ENCODE data around the gene CREB5.

- no peak for TF ChIP-seq POLR2AphosphoS5 (IDR thresholded peaks at IDR 0.05; ENCODE audit: low read depth, low read length)
- no peak for TF ChIP-seq FOXJ3 (CRISPR knock-in tag; IDR thresholded peaks at IDR 0.05; ENCODE audit: borderline replicate concordance)
- TF ChIP-seq USF2 (IDR thresholded peaks at IDR 0.05; ENCODE audit: low read depth, low read length), result no peak
- TF ChIP-seq USF2 (CRISPR knock-in tag; IDR thresholded peaks at IDR 0.05; ENCODE audit: borderline replicate concordance), result no peak
- no peak for TF ChIP-seq TCF12 (IDR thresholded peaks at IDR 0.05)
- no peak for TF ChIP-seq TCF12 (CRISPR knock-in tag; IDR thresholded peaks at IDR 0.05)
- no peak for TF ChIP-seq ZKSCAN5 (CRISPR knock-in tag; IDR thresholded peaks at IDR 0.05)
- TF ChIP-seq SIN3B (IDR thresholded peaks at IDR 0.05; ENCODE audit: low read length), result no peak
- TF ChIP-seq ATF7-NPFF (CRISPR knock-in tag; IDR thresholded peaks at IDR 0.05; ENCODE audit: low read depth), result no peak
Measured at GRCh38 chr7:28704706-28705105, 292.4 kb downstream of the CREB5 start.
